ENCODE data around the gene SEC16B. TPM values are rescaled to one million over a fixed set of nuclear protein-coding genes. Genes with fewer than 3 reads are reported as not detected.
"Not testable (repeated sequence)": the region's sequence is repeated elsewhere in the genome, so short reads cannot be mapped to it uniquely, and the experiment has no call there.

SEC16B gene
- total and polyA plus RNA-seq, 2 donors from 2014 or later, result 3.5 to 4.8 TPM

DNA sequence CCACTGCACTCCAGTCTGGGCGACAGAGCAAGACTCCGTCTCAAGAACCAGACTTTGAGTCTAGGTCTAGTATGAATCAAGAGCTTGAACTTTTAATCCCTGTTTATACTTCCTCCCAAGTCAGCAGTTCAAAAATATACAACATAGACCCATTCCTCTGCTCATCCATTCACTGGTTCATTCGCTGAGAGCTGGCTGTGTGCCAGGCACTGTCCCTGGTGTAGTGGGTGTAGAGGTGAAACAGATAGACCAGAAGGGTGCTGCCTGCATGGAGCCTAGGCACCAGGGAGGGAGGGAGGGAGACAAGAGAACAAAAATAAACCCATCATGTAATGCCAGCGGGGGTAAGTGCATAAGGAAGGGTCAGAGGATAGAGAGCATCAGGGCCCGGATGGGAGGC, 25.5 kb upstream of the SEC16B start:
- Histone ChIP-seq H3K4me3 (ENCODE audit: low read length in 3 of 3) (no peak overlapping the region), H3K9me3 (ENCODE audit: control insufficient read depth in 2 of 3, insufficient read depth in 1 of 3, low read length in 3 of 3) (no peaks in the 10 kb centered on the region), H3K27me3 (ENCODE audit: control insufficient read depth, insufficient read depth, low read length) (no peaks in the 10 kb centered on the region), H3K4me1 (ENCODE audit: control insufficient read depth in 2 of 3, insufficient read depth in 2 of 3, low read depth in 1 of 3, low read length in 3 of 3) (no peaks in the 10 kb centered on the region), H3K27ac (ENCODE audit: low read depth in 2 of 2, low read length in 2 of 2) (no peak overlapping the region), H3K9ac (ENCODE audit: low read length in 3 of 3) (no peak overlapping the region), H3K36me3 (ENCODE audit: control insufficient read depth in 2 of 3, insufficient read depth in 3 of 3, low read length in 3 of 3) (peaks cover 0 to 3% (median 0%) of the 10 kb centered on the region in 3 donors)
- intact Hi-C loops (cut with DNase I), result no loop called here
- TF ChIP-seq, protein P1, sequence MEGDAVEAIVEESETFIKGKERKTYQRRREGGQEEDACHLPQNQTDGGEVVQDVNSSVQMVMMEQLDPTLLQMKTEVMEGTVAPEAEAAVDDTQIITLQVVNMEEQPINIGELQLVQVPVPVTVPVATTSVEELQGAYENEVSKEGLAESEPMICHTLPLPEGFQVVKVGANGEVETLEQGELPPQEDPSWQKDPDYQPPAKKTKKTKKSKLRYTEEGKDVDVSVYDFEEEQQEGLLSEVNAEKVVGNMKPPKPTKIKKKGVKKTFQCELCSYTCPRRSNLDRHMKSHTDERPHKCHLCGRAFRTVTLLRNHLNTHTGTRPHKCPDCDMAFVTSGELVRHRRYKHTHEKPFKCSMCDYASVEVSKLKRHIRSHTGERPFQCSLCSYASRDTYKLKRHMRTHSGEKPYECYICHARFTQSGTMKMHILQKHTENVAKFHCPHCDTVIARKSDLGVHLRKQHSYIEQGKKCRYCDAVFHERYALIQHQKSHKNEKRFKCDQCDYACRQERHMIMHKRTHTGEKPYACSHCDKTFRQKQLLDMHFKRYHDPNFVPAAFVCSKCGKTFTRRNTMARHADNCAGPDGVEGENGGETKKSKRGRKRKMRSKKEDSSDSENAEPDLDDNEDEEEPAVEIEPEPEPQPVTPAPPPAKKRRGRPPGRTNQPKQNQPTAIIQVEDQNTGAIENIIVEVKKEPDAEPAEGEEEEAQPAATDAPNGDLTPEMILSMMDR (IDR thresholded peaks at IDR 0.05; ENCODE audit: borderline replicate concordance, extremely low read depth, insufficient read depth), result no peak
- FAIRE-seq (no peak), DNase-seq (no peak)

DNA sequence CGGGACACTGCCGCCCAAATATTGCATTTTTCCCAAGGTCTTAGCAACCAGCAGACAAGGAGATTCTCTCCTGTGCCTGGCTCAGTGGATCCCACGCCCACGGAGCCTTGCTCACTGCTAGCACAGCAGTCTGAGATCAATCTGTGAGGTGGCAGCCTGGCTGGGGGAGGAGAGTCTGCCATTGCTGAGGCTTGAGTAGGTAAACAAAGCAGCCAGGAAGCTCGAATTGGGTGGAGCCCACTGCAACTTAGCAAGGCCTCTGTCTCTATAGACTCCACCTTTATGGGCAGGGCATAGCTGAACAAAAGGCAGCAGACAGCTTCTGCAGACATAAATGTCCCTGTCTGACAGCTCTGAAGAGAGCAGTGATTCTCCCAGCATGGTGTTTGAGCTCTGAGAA, 16.4 kb upstream of the SEC16B start:
- H3K36me3 ChIP-seq (ENCODE audit: control insufficient read depth in 2 of 3, insufficient read depth in 3 of 3, low read length in 3 of 3); H3K4me3 ChIP-seq (ENCODE audit: low read length in 3 of 3); FAIRE-seq; H3K9me3 ChIP-seq (ENCODE audit: control insufficient read depth in 2 of 3, insufficient read depth in 1 of 3, low read length in 3 of 3); intact Hi-C loops (cut with DNase I); DNase-seq; H3K27me3 ChIP-seq (ENCODE audit: control insufficient read depth, insufficient read depth, low read length); H3K9ac ChIP-seq (ENCODE audit: low read length in 3 of 3); H3K27ac ChIP-seq (ENCODE audit: low read depth in 2 of 2, low read length in 2 of 2); H3K4me1 ChIP-seq (ENCODE audit: control insufficient read depth in 2 of 3, insufficient read depth in 2 of 3, low read depth in 1 of 3, low read length in 3 of 3): not testable (repeated sequence)

GRCh38 chr1:177984761-177985160, 14.9 kb upstream of the SEC16B start:
- TF ChIP-seq, protein P1 (IDR thresholded peaks at IDR 0.05; ENCODE audit: borderline replicate concordance, extremely low read depth, insufficient read depth), result no peak
- Histone ChIP-seq H3K27me3 (ENCODE audit: control insufficient read depth, insufficient read depth, low read length) (no peaks in the 10 kb centered on the region), H3K27ac (ENCODE audit: low read depth in 2 of 2, low read length in 2 of 2) (no peak overlapping the region), H3K4me1 (ENCODE audit: control insufficient read depth in 2 of 3, insufficient read depth in 2 of 3, low read depth in 1 of 3, low read length in 3 of 3) (no peaks in the 10 kb centered on the region), H3K9me3 (ENCODE audit: control insufficient read depth in 2 of 3, insufficient read depth in 1 of 3, low read length in 3 of 3) (no peaks in the 10 kb centered on the region), H3K4me3 (ENCODE audit: low read length in 3 of 3) (no peak overlapping the region), H3K36me3 (ENCODE audit: control insufficient read depth in 2 of 3, insufficient read depth in 3 of 3, low read length in 3 of 3) (no peaks in the 10 kb centered on the region), H3K9ac (ENCODE audit: low read length in 3 of 3) (no peak overlapping the region)
- DNase-seq (no peak), FAIRE-seq (no peak)
- intact Hi-C loops (cut with DNase I), result no loop called here

GRCh38 chr1:177984136-177984525, 14.3 kb upstream of the SEC16B start:
- FAIRE-seq (no peak), DNase-seq (peak in 4 of 5 donors; percentile 64 to 88 (median 70))
- Histone ChIP-seq H3K9ac (ENCODE audit: low read length in 3 of 3) (no peak overlapping the region), H3K9me3 (ENCODE audit: control insufficient read depth in 2 of 3, insufficient read depth in 1 of 3, low read length in 3 of 3) (no peaks in the 10 kb centered on the region), H3K4me3 (ENCODE audit: low read length in 3 of 3) (peak overlapping the region in 1 of 3 donors; percentile 23), H3K4me1 (ENCODE audit: control insufficient read depth in 2 of 3, insufficient read depth in 2 of 3, low read depth in 1 of 3, low read length in 3 of 3) (no peaks in the 10 kb centered on the region), H3K27ac (ENCODE audit: low read depth in 2 of 2, low read length in 2 of 2) (no peak overlapping the region), H3K36me3 (ENCODE audit: control insufficient read depth in 2 of 3, insufficient read depth in 3 of 3, low read length in 3 of 3) (no peaks in the 10 kb centered on the region), H3K27me3 (ENCODE audit: control insufficient read depth, insufficient read depth, low read length) (no peaks in the 10 kb centered on the region)
- intact Hi-C loops (cut with DNase I), result no loop called here
- TF ChIP-seq, protein P1 (IDR thresholded peaks at IDR 0.05; ENCODE audit: borderline replicate concordance, extremely low read depth, insufficient read depth), result no peak

Measured in kidney (tissue), 14 donors.